Activated CD4-positive, alpha-beta T cell treated with anti-CD3 and anti-CD28 coated beads, Interleukin-2, amount 10 ng/mL, durations not matched to agents 24 days and 14 days (primary cell): Measurements from ENCODE around the gene SORD. TPM values are rescaled to one million over a fixed set of nuclear protein-coding genes. Genes with fewer than 3 reads are reported as not detected.
"Not testable (repeated sequence)": the region's sequence is repeated elsewhere in the genome, so short reads cannot be mapped to it uniquely, and the experiment has no call there.

Experiments used
- DNase-seq: peaks from one replicate; pipeline ENCODE4 v3.0.0; 2022
- H3K27ac Mint-ChIP-seq: one replicate; pipeline ENCODE4 v1.8.0; 2022; ENCODE audit warnings: mild to moderate bottlenecking, mixed read lengths
- H3K27me3 Mint-ChIP-seq: one replicate; pipeline ENCODE4 v1.8.0; 2022; ENCODE audit warnings: mixed read lengths
- H3K36me3 Mint-ChIP-seq: one replicate; pipeline ENCODE4 v1.8.0; 2022; ENCODE audit warnings: low read depth, mild to moderate bottlenecking, mixed read lengths
- H3K4me1 Mint-ChIP-seq: one replicate; pipeline ENCODE4 v1.8.0; 2021; ENCODE audit warnings: mixed read lengths
- H3K4me3 Mint-ChIP-seq: one replicate; pipeline ENCODE4 v1.8.0; 2022; ENCODE audit warnings: mild to moderate bottlenecking, moderate library complexity, mixed read lengths
- H3K9me3 Mint-ChIP-seq: one replicate; pipeline ENCODE4 v1.8.0; 2021; ENCODE audit warnings: mixed read lengths
- intact Hi-C: fragments of 100-400 bp; cut with micrococcal nuclease; formaldehyde crosslinking; loops from one replicate; pipeline ENCODE4 v1.15.1; 2023
- total RNA-seq: library from RNA; stranded (reverse); gene quantifications from 2 replicates; pipeline ENCODE4 v1.2.3, GENCODE V29; 2022

SORD gene
- total RNA-seq, 1 donor from 2014 or later = 28.0 TPM

GRCh38 chr15:45004590-45005175 lies 18.3 kb upstream of the SORD start:
- H3K27me3 Mint-ChIP-seq, H3K36me3 Mint-ChIP-seq, H3K4me3 Mint-ChIP-seq, DNase-seq, H3K27ac Mint-ChIP-seq, intact Hi-C loops, H3K4me1 Mint-ChIP-seq: not testable (repeated sequence)
- H3K9me3 Mint-ChIP-seq = peaks cover 13% of the 10 kb centered on the region

- intact Hi-C loops = no loop called here
- Mint-ChIP-seq H3K4me3 (no peak overlapping the region), H3K36me3 (no peaks in the 10 kb centered on the region), H3K9me3 (peaks cover 13% of the 10 kb centered on the region), H3K27me3 (no peaks in the 10 kb centered on the region), H3K4me1 (no peaks in the 10 kb centered on the region), H3K27ac (no peak overlapping the region)
- no peak for DNase-seq
These were observed 13.9 kb upstream of the SORD start for GRCh38 chr15:45009046-45009445.

- intact Hi-C loops, H3K4me1 Mint-ChIP-seq, DNase-seq, H3K9me3 Mint-ChIP-seq, H3K4me3 Mint-ChIP-seq, H3K27ac Mint-ChIP-seq, H3K36me3 Mint-ChIP-seq: not testable (repeated sequence)
- H3K27me3 Mint-ChIP-seq = peaks cover 41% of the 10 kb centered on the region
These were observed 7.9 kb upstream of the SORD start for GRCh38 chr15:45015114-45015513.

GRCh38 chr15:45020222-45020900 lies 2.6 kb upstream of the SORD start:
- H3K4me3 Mint-ChIP-seq, DNase-seq, H3K36me3 Mint-ChIP-seq, H3K9me3 Mint-ChIP-seq, H3K27ac Mint-ChIP-seq: not testable (repeated sequence)
- peaks cover 45% of the 10 kb centered on the region for H3K27me3 Mint-ChIP-seq
- intact Hi-C loops = loop anchor here (10.0 kb wide), 1 partner anchor 426 kb away; no protein-coding TSS in a partner anchor
- H3K4me1 Mint-ChIP-seq = peaks cover 16% of the 10 kb centered on the region

GRCh38 chr15:45020901-45021259 lies 2.1 kb upstream of the SORD start:
- not testable (repeated sequence) for H3K4me3 Mint-ChIP-seq, DNase-seq, H3K9me3 Mint-ChIP-seq, H3K27ac Mint-ChIP-seq, H3K36me3 Mint-ChIP-seq
- H3K4me1 Mint-ChIP-seq = peaks cover 18% of the 10 kb centered on the region
- H3K27me3 Mint-ChIP-seq = peaks cover 43% of the 10 kb centered on the region
- intact Hi-C loops = loop anchor here (10.0 kb wide), 1 partner anchor 426 kb away; no protein-coding TSS in a partner anchor

GRCh38 chr15:45021348-45021747 lies 1.6 kb upstream of the SORD start:
- peaks cover 2% of the 10 kb centered on the region for H3K36me3 Mint-ChIP-seq
- no peak for DNase-seq
- H3K27me3 Mint-ChIP-seq = peaks cover 40% of the 10 kb centered on the region
- H3K27ac Mint-ChIP-seq = no peak overlapping the region
- H3K4me3 Mint-ChIP-seq = peak overlapping the region; percentile 35
- H3K4me1 Mint-ChIP-seq = peaks cover 21% of the 10 kb centered on the region
- intact Hi-C loops = loop anchor here (10.0 kb wide), 1 partner anchor 427 kb away; no protein-coding TSS in a partner anchor
- no peaks in the 10 kb centered on the region for H3K9me3 Mint-ChIP-seq

- intact Hi-C loops = loop anchor here (10.0 kb wide), 1 partner anchor 429 kb away; no protein-coding TSS in a partner anchor
- Mint-ChIP-seq H3K9me3 (no peaks in the 10 kb centered on the region), H3K4me3 (peak overlapping the region; percentile 84), H3K27me3 (peaks cover 21% of the 10 kb centered on the region), H3K27ac (peak overlapping the region; percentile 78), H3K4me1 (peaks cover 21% of the 10 kb centered on the region), H3K36me3 (peaks cover 5% of the 10 kb centered on the region)
- no peak for DNase-seq
These were observed 747 bp downstream of the SORD start for GRCh38 chr15:45023659-45024225.

- not testable (repeated sequence) for H3K36me3 Mint-ChIP-seq, DNase-seq, H3K4me3 Mint-ChIP-seq, H3K9me3 Mint-ChIP-seq, H3K27ac Mint-ChIP-seq
- H3K4me1 Mint-ChIP-seq = peaks cover 21% of the 10 kb centered on the region
- peaks cover 12% of the 10 kb centered on the region for H3K27me3 Mint-ChIP-seq
- intact Hi-C loops = loop anchor here (10.0 kb wide), 1 partner anchor 430 kb away; no protein-coding TSS in a partner anchor
These were observed 1.7 kb downstream of the SORD start for GRCh38 chr15:45024649-45025048.

- intact Hi-C loops = loop anchor here (10.0 kb wide), 1 partner anchor 431 kb away; no protein-coding TSS in a partner anchor
- DNase-seq, H3K27me3 Mint-ChIP-seq, H3K4me3 Mint-ChIP-seq, H3K9me3 Mint-ChIP-seq, H3K27ac Mint-ChIP-seq, H3K36me3 Mint-ChIP-seq: not testable (repeated sequence)
- peaks cover 21% of the 10 kb centered on the region for H3K4me1 Mint-ChIP-seq
These were observed 2.6 kb downstream of the SORD start for GRCh38 chr15:45025627-45026026.

- no peak overlapping the region for H3K27ac Mint-ChIP-seq
- intact Hi-C loops = loop anchor here (10.0 kb wide), 1 partner anchor 432 kb away; no protein-coding TSS in a partner anchor
These were observed 3.7 kb downstream of the SORD start for GRCh38 chr15:45026651-45027190.

GRCh38 chr15:45027220-45027619 lies 4.2 kb downstream of the SORD start:
- Mint-ChIP-seq H3K9me3 (no peaks in the 10 kb centered on the region), H3K36me3 (peaks cover 9% of the 10 kb centered on the region), H3K27me3 (no peaks in the 10 kb centered on the region), H3K4me1 (peaks cover 20% of the 10 kb centered on the region), H3K27ac (no peak overlapping the region), H3K4me3 (no peak overlapping the region)
- intact Hi-C loops = loop anchor here (10.0 kb wide), 1 partner anchor 432 kb away; no protein-coding TSS in a partner anchor
- no peak for DNase-seq

More at GRCh38 chr15:45026651-45027190, 3.7 kb downstream of the SORD start:
- Mint-ChIP-seq H3K27me3 (no peaks in the 10 kb centered on the region), H3K4me3 (no peak overlapping the region), H3K4me1 (peaks cover 21% of the 10 kb centered on the region), H3K36me3 (peaks cover 9% of the 10 kb centered on the region), H3K9me3 (no peaks in the 10 kb centered on the region)
- DNase-seq = no peak

GRCh38 chr15:45030743-45031142 lies 7.7 kb downstream of the SORD start:
- no peaks in the 10 kb centered on the region for H3K9me3 Mint-ChIP-seq
- DNase-seq = no peak
- no peak overlapping the region for H3K4me3 Mint-ChIP-seq
- H3K27ac Mint-ChIP-seq = no peak overlapping the region
- peaks cover 5% of the 10 kb centered on the region for H3K4me1 Mint-ChIP-seq
- peaks cover 7% of the 10 kb centered on the region for H3K36me3 Mint-ChIP-seq
- no peaks in the 10 kb centered on the region for H3K27me3 Mint-ChIP-seq
- intact Hi-C loops = no loop called here

GRCh38 chr15:45031522-45032028 lies 8.6 kb downstream of the SORD start:
- H3K9me3 Mint-ChIP-seq, H3K27me3 Mint-ChIP-seq, H3K36me3 Mint-ChIP-seq, H3K27ac Mint-ChIP-seq, intact Hi-C loops, H3K4me3 Mint-ChIP-seq, DNase-seq, H3K4me1 Mint-ChIP-seq: not testable (repeated sequence)

GRCh38 chr15:45032501-45032900 lies 9.5 kb downstream of the SORD start:
- H3K27ac Mint-ChIP-seq, H3K9me3 Mint-ChIP-seq, H3K36me3 Mint-ChIP-seq, intact Hi-C loops, H3K4me3 Mint-ChIP-seq, DNase-seq, H3K27me3 Mint-ChIP-seq: not testable (repeated sequence)
- H3K4me1 Mint-ChIP-seq = peaks cover 14% of the 10 kb centered on the region
